GM12878 (cell line): ENCODE measurements around the gene ISG20. TPM values are rescaled to one million over a fixed set of nuclear protein-coding genes. Genes with fewer than 3 reads are reported as not detected.

Source experiments
- ATAC-seq: fragments of 200-7000 bp; cut with Tn5 transposase; 3 replicates; pipeline ENCODE4 v1.9.1; 2020; ENCODE audit warnings: mild to moderate bottlenecking, moderate library complexity
- BruUV-seq: library from RNA; stranded (reverse); fragments of 400-500 nt; replicated peaks from 2 replicates; lab custom pipeline; 2021; lab: Mats Ljungman, UMichigan
- CTCF ChIA-PET: fragments of 300-600 bp; sonication (Branson Sonifier 250); formaldehyde crosslinking; extraction: SDS; loops from one replicate; lab custom pipeline; 2021; ENCODE audit warnings: inconsistent platforms; lab: Yijun Ruan, JAX
- POLR2A ChIA-PET: fragments of 350-600 bp; formaldehyde crosslinking; extraction: SDS; loops from one replicate; lab custom pipeline; 2021; ENCODE audit warnings: inconsistent platforms; lab: Charles Lee
- RAD21 ChIA-PET: fragments of 300-600 bp; sonication (Branson Sonifier 250); formaldehyde crosslinking; loops from one replicate; lab custom pipeline; 2023; ENCODE audit warnings: antibody characterized with exemption; ENCODE audit not compliant: unreplicated experiment; lab: Charles Lee
- SMC1A ChIA-PET: fragments of 300-600 bp; sonication (Branson Sonifier 250); formaldehyde crosslinking; loops from one replicate; lab custom pipeline; 2023; ENCODE audit not compliant: unreplicated experiment, uncharacterized antibody; lab: Charles Lee
- DNase-seq: peaks from one replicate; pipeline ENCODE4 v3.0.0-alpha.2; 2011; ENCODE audit warnings: low read depth, low spot score
- FAIRE-seq: peaks from 3 replicates; lab custom pipeline; 2011; peaks lifted over from hg19 to GRCh38; lab: Jason Lieb, UNC
- H2AFZ ChIP-seq: 2 replicates; pipeline ENCODE4 v1.6.0; 2011; ENCODE audit warnings: low read depth, low read length, control low read depth; ENCODE audit not compliant: control insufficient read depth
- H3K27ac ChIP-seq: 2 replicates; pipeline ENCODE4 v1.5.1; 2011; ENCODE audit warnings: control low read depth; ENCODE audit not compliant: control insufficient read depth, insufficient read depth
- H3K27me3 ChIP-seq, 2 experiments: replicated peaks in 1 of 2; 2 replicates each; pipeline versions ENCODE4 v1.6.0 to v1.6.1; 2011; ENCODE audit warnings: low read length in 1 of 2; ENCODE audit not compliant: control insufficient read depth in 2 of 2, insufficient read depth in 2 of 2
- H3K36me3 ChIP-seq, 2 experiments: 2 replicates each; pipeline ENCODE4 v1.5.1; 2011; ENCODE audit warnings: low read length in 1 of 2; ENCODE audit not compliant: control insufficient read depth in 2 of 2, insufficient read depth in 2 of 2
- H3K4me1 ChIP-seq: 2 replicates; pipeline ENCODE4 v1.6.1; 2011; ENCODE audit warnings: mild to moderate bottlenecking, low read length, moderate library complexity, mixed read lengths; ENCODE audit not compliant: control insufficient read depth, insufficient read depth
- H3K4me2 ChIP-seq: 2 replicates; pipeline ENCODE4 v1.6.0; 2011; ENCODE audit warnings: control low read depth; ENCODE audit not compliant: control insufficient read depth, insufficient read depth
- H3K4me3 ChIP-seq: fragments of 200-600 bp; sonication (generic); 2 replicates; pipeline ENCODE4 v1.5.1; 2016
- H3K79me2 ChIP-seq: 2 replicates; pipeline ENCODE4 v1.6.0; 2011; ENCODE audit warnings: low read length; ENCODE audit not compliant: control insufficient read depth, insufficient read depth
- H3K9ac ChIP-seq: 2 replicates; pipeline ENCODE4 v1.8.0; 2011; ENCODE audit warnings: low read length, control low read depth, mixed read lengths; ENCODE audit not compliant: control insufficient read depth, insufficient read depth
- H3K9me3 ChIP-seq: replicated peaks from 3 replicates; pipeline ENCODE4 v1.5.1; 2011; ENCODE audit warnings: mild to moderate bottlenecking, low read length; ENCODE audit not compliant: control insufficient read depth, insufficient read depth
- H4K20me1 ChIP-seq: 2 replicates; pipeline ENCODE4 v1.6.0; 2011; ENCODE audit not compliant: control insufficient read depth, insufficient read depth
- BHLHE40 ChIP-seq, 2 experiments: fragments of 450-650 bp in 1 of 2; IDR thresholded peaks; 2 replicates each; pipeline ENCODE4 v1.6.1; 2011 to 2017; ENCODE audit warnings: low read depth in 2 of 2, borderline replicate concordance in 1 of 2, improper control_type of control experiment in 1 of 2, low read length in 1 of 2, mild to moderate bottlenecking in 1 of 2
- CEBPB ChIP-seq, 2 experiments: fragments of 150-350 bp in 1 of 2; IDR thresholded peaks; 2 replicates each; pipeline ENCODE4 v1.6.1; 2012 to 2014; ENCODE audit warnings: low read depth in 2 of 2, low read length in 2 of 2, borderline replicate concordance in 1 of 2, inconsistent platforms in 1 of 2
- IKZF2 ChIP-seq, 2 experiments: fragments of 450-650 bp; IDR thresholded peaks; 2 replicates each; pipeline ENCODE4 v1.6.1; 2017; ENCODE audit warnings: mild to moderate bottlenecking in 2 of 2, moderate library complexity in 2 of 2
- KAT2A ChIP-seq: conservative IDR thresholded peaks from 2 replicates; pipeline ENCODE4 v1.6.1; 2011; ENCODE audit warnings: low read depth, low read length; ENCODE audit not compliant: control insufficient read depth
- MXI1 ChIP-seq: fragments of 150-350 bp; IDR thresholded peaks from 2 replicates; pipeline ENCODE4 v1.6.1; 2011; ENCODE audit warnings: low read depth, mild to moderate bottlenecking, inconsistent platforms, low read length, improper control_type of control experiment
- NFIC ChIP-seq: IDR thresholded peaks from 2 replicates; pipeline ENCODE4 v1.6.1; 2012; ENCODE audit warnings: low read depth, mild to moderate bottlenecking, inconsistent platforms, low read length, moderate library complexity
- RUNX3 ChIP-seq: IDR thresholded peaks from 2 replicates; pipeline ENCODE4 v1.6.1; 2012; ENCODE audit warnings: low read length, inconsistent platforms
- SIX5 ChIP-seq: IDR thresholded peaks from 2 replicates; pipeline ENCODE4 v1.6.1; 2011; ENCODE audit warnings: mild to moderate bottlenecking, low read depth, low read length, moderate library complexity; ENCODE audit not compliant: severe bottlenecking
- SP1 ChIP-seq: IDR thresholded peaks from one replicate; pipeline ENCODE4 v1.6.1; 2011; ENCODE audit warnings: low read depth, low read length
- TAF1 ChIP-seq: IDR thresholded peaks from 2 replicates; pipeline ENCODE4 v1.6.1; 2011; ENCODE audit warnings: mild to moderate bottlenecking, low read depth, low read length, borderline replicate concordance
- WGBS: methylation state at CpG from one replicate; pipeline ENCODE4 v1.1.6; 2016; ENCODE audit warnings: low lambda C conversion rate; ENCODE audit not compliant: insufficient replicate concordance, insufficient coverage; ENCODE audit errors: missing lambda C conversion rate; 5-methylcytosine and 5-hydroxymethylcytosine counted together
- in situ Hi-C: fragments of 300-500 bp; cut with MboI; formaldehyde crosslinking; loops from 9 replicates; pipeline ENCODE4 v1.14.3; 2018; ENCODE audit warnings: mixed read lengths
- intact Hi-C: fragments of 100-400 bp; cut with micrococcal nuclease; formaldehyde crosslinking; loops from one replicate; pipeline ENCODE4 v1.14.2; 2022; ENCODE audit not compliant: unreplicated experiment
- polyA plus RNA-seq, 11 experiments: library from polyadenylated mRNA; depleted of rRNA in 4 of 11; unstranded in 6 of 11; stranded (reverse) in 5 of 11; fragments of >200 nt; fragmentation: Nextera tagmentation in 4 of 11; fragmentation: Illumina TruSeq in 1 of 11; extraction: Ambion mirVana in 4 of 11; extraction: Trizol in 1 of 11; gene quantifications; 1 replicate in 1 of 11; 2 replicates in 10 of 11; pipeline versions ENCODE4 v1.2.1 to v1.2.3, GENCODE V29; 2011 to 2016; ENCODE audit warnings: inconsistent platforms in 2 of 11, missing spikeins in 2 of 11, low read depth in 1 of 11
- total RNA-seq, 4 experiments: library from RNA; depleted of rRNA in 3 of 4; stranded (reverse); fragments of >200 nt in 3 of 4; fragmentation: Illumina TruSeq in 1 of 4; extraction: Trizol in 1 of 4; gene quantifications; 2 replicates each; pipeline versions ENCODE4 v1.2.1 to v1.2.3, GENCODE V29; 2013 to 2021
- TF ChIP-seq, protein P1 (sequence below): fragments of 450-650 bp; IDR thresholded peaks from 2 replicates; pipeline ENCODE4 v1.6.1; 2017; ENCODE audit warnings: mild to moderate bottlenecking, low read depth, inconsistent platforms; ENCODE audit not compliant: poor library complexity, severe bottlenecking
- TF ChIP-seq, protein P2 (sequence below): fragments of 450-650 bp; conservative IDR thresholded peaks from 2 replicates; pipeline ENCODE4 v1.6.1; 2017; ENCODE audit warnings: mild to moderate bottlenecking, moderate library complexity
- TF ChIP-seq, protein P3 (sequence below): fragments of 450-650 bp; formaldehyde crosslinking; IDR thresholded peaks from 2 replicates; pipeline ENCODE4 v1.4.0; 2020; ENCODE audit warnings: mild to moderate bottlenecking, moderate library complexity

ISG20 gene
- total and polyA plus RNA-seq, 10 of the 15 experiments (the other 5 are each of a cell fraction or from before 2014, with no cell fraction given): 23.4 to 210 (median 85.9) TPM

DNA sequence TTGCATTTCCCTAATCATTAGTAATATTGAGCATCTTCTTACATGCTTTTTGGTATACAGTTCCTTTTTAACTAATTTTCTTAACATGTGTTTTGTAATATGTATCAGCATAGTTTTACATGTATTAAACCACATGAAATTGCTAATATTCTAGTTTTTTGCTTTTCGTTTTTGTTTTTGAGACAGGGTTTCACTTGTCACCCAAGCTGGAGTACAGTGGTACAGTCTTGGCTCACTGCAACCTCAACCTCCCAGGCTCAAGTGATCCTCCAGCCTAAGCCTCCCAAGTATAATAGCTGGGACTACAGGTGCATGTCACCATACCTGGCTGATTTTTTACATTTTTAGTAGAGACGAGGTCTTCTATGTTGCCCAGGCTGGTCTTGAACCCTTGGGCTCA, 4.4 kb upstream of the ISG20 start (continued):
- no peak for TF ChIP-seq NFIC
- TF ChIP-seq TAF1: no peak
- TF ChIP-seq SIX5: no peak
- no peak for TF ChIP-seq SP1
- TF ChIP-seq, protein P1, sequence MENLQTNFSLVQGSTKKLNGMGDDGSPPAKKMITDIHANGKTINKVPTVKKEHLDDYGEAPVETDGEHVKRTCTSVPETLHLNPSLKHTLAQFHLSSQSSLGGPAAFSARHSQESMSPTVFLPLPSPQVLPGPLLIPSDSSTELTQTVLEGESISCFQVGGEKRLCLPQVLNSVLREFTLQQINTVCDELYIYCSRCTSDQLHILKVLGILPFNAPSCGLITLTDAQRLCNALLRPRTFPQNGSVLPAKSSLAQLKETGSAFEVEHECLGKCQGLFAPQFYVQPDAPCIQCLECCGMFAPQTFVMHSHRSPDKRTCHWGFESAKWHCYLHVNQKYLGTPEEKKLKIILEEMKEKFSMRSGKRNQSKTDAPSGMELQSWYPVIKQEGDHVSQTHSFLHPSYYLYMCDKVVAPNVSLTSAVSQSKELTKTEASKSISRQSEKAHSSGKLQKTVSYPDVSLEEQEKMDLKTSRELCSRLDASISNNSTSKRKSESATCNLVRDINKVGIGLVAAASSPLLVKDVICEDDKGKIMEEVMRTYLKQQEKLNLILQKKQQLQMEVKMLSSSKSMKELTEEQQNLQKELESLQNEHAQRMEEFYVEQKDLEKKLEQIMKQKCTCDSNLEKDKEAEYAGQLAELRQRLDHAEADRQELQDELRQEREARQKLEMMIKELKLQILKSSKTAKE: no peak
- TF ChIP-seq MXI1: no peak

DNA sequence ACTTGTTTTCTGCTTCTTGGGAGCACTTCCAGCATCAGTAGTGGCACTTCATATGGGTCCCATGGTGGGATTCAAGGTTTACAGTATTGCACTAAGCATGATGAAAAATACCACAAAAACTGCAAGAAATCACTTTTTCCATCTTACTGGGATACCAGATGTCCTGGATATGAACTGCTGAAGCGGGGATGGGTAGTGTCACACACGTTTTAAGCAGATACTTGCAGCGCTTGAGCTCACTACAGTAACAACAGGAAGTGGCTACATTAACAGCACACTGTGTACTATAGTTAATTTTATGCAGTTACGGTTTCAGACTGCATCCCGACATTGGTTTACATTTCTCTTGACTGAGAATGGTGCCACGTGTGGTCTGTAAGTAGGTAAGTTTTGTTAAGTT, 3.5 kb upstream of the ISG20 start:
- Histone ChIP-seq H3K27me3 (no peaks in the 10 kb centered on the region), H3K79me2 (peaks cover 29% of the 10 kb centered on the region), H3K36me3 (peaks cover 6 to 11% of the 10 kb centered on the region in 2 experiments; a peak in 3 of 4 replicates), H3K4me2 (peak overlapping the region; percentile 32), H3K4me1 (peaks cover 55% of the 10 kb centered on the region), H2AFZ (no peak overlapping the region), H3K9ac (no peak overlapping the region; the same call in 1 of the 2 replicates), H3K4me3 (no peak overlapping the region), H3K27ac (peak overlapping the region; percentile 79), H3K9me3 (no peaks in the 10 kb centered on the region), H4K20me1 (no peaks in the 10 kb centered on the region)
- intact Hi-C loops: no loop called here
- POLR2A ChIA-PET: interaction anchor here (1.9 kb wide), 1 partner anchor 10 kb away, joined by 8 read pairs; no protein-coding TSS in a partner anchor
- CTCF ChIA-PET: interaction anchor here (0.8 to 2.7 kb wide), 7 partner anchors 11 to 180 kb away, joined by 3 to 30 read pairs (median 6); no protein-coding TSS in a partner anchor
- SMC1A ChIA-PET: interaction anchor here (0.9 to 5.6 kb wide), 5 partner anchors 9 to 21 kb away, joined by 3 to 35 read pairs (median 8); no protein-coding TSS in a partner anchor
- BruUV-seq: no TSS peak
- FAIRE-seq (peak; percentile 64), DNase-seq (no peak), ATAC-seq (peak; percentile 31)
- RAD21 ChIA-PET: interaction anchor here (1.2 to 3.4 kb wide), 3 partner anchors 11 to 22 kb away, joined by 3 to 29 read pairs (median 7); no protein-coding TSS in a partner anchor
- in situ Hi-C loops: no loop called here
- 0% methylated on average over 6 of the region's 6 CpGs for WGBS
- TF ChIP-seq KAT2A (no peak), BHLHE40 (IDR thresholded peaks at IDR 0.05; ENCODE audit: borderline replicate concordance in 1 of 2, low read depth in 2 of 2, low read length in 1 of 2) (peak; percentile 58 to 71; a peak in 3 of 4 replicates), CEBPB (IDR thresholded peaks at IDR 0.05; ENCODE audit: borderline replicate concordance in 1 of 2, low read depth in 2 of 2, low read length in 2 of 2) (peak in 1 of 2 experiments; percentile 43; a peak in 1 of 4 replicates), IKZF2 (IDR thresholded peaks at IDR 0.05) (peak; percentile 49 to 54; a peak in 1 of 4 replicates), RUNX3 (peak; percentile 61)
- TF ChIP-seq, protein P2, sequence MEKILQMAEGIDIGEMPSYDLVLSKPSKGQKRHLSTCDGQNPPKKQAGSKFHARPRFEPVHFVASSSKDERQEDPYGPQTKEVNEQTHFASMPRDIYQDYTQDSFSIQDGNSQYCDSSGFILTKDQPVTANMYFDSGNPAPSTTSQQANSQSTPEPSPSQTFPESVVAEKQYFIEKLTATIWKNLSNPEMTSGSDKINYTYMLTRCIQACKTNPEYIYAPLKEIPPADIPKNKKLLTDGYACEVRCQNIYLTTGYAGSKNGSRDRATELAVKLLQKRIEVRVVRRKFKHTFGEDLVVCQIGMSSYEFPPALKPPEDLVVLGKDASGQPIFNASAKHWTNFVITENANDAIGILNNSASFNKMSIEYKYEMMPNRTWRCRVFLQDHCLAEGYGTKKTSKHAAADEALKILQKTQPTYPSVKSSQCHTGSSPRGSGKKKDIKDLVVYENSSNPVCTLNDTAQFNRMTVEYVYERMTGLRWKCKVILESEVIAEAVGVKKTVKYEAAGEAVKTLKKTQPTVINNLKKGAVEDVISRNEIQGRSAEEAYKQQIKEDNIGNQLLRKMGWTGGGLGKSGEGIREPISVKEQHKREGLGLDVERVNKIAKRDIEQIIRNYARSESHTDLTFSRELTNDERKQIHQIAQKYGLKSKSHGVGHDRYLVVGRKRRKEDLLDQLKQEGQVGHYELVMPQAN: 0 out of 2 replicates have a peak, but pooled peaks have one; percentile 33
- TF ChIP-seq, protein P3, sequence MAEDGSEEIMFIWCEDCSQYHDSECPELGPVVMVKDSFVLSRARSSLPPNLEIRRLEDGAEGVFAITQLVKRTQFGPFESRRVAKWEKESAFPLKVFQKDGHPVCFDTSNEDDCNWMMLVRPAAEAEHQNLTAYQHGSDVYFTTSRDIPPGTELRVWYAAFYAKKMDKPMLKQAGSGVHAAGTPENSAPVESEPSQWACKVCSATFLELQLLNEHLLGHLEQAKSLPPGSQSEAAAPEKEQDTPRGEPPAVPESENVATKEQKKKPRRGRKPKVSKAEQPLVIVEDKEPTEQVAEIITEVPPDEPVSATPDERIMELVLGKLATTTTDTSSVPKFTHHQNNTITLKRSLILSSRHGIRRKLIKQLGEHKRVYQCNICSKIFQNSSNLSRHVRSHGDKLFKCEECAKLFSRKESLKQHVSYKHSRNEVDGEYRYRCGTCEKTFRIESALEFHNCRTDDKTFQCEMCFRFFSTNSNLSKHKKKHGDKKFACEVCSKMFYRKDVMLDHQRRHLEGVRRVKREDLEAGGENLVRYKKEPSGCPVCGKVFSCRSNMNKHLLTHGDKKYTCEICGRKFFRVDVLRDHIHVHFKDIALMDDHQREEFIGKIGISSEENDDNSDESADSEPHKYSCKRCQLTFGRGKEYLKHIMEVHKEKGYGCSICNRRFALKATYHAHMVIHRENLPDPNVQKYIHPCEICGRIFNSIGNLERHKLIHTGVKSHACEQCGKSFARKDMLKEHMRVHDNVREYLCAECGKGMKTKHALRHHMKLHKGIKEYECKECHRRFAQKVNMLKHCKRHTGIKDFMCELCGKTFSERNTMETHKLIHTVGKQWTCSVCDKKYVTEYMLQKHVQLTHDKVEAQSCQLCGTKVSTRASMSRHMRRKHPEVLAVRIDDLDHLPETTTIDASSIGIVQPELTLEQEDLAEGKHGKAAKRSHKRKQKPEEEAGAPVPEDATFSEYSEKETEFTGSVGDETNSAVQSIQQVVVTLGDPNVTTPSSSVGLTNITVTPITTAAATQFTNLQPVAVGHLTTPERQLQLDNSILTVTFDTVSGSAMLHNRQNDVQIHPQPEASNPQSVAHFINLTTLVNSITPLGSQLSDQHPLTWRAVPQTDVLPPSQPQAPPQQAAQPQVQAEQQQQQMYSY: no peak
